GM19395 (cell line): Measurements from ENCODE around the gene ZFYVE28.
"Not testable (repeated sequence)": the region's sequence is repeated elsewhere in the genome, so short reads cannot be mapped to it uniquely, and the experiment has no call there.

Experiments used
- ATAC-seq: cut with Tn5 transposase; IDR thresholded peaks from one replicate; pipeline ENCODE4 v1.9.1; 2021; ENCODE audit warnings: mild to moderate bottlenecking, moderate library complexity; ENCODE audit not compliant: unreplicated experiment

ZFYVE28 gene

GRCh38 chr4:2417765-2418649, at the start of gene ZFYVE28:
Gene ZFYVE28 (minus strand): TSS chr4:2418645. CDS start chr4:2418323, 322 bp downstream.
- no peak for ATAC-seq

GRCh38 chr4:2465544-2465943, 47.1 kb upstream of the ZFYVE28 start:
- not testable (repeated sequence) for ATAC-seq

- no peak for ATAC-seq
Measured at GRCh38 chr4:2465032-2465431, 46.6 kb upstream of the ZFYVE28 start.

GRCh38 chr4:2462992-2463762, 44.7 kb upstream of the ZFYVE28 start:
- no peak for ATAC-seq

GRCh38 chr4:2462218-2462991, 44.0 kb upstream of the ZFYVE28 start:
- ATAC-seq: peak; percentile 76

GRCh38 chr4:2461246-2461960, 43.0 kb upstream of the ZFYVE28 start:
- ATAC-seq: no peak

- ATAC-seq: no peak
Measured at GRCh38 chr4:2459589-2460349, 41.3 kb upstream of the ZFYVE28 start.

- no peak for ATAC-seq
Measured at GRCh38 chr4:2458546-2459491, 40.4 kb upstream of the ZFYVE28 start.

- no peak for ATAC-seq
Measured at GRCh38 chr4:2457481-2458295, 39.2 kb upstream of the ZFYVE28 start.

GRCh38 chr4:2451821-2452785, 33.7 kb upstream of the ZFYVE28 start:
- no peak for ATAC-seq

GRCh38 chr4:2451036-2451520, 32.6 kb upstream of the ZFYVE28 start:
- ATAC-seq: no peak

- no peak for ATAC-seq
Measured at GRCh38 chr4:2450394-2451035, 32.1 kb upstream of the ZFYVE28 start.

GRCh38 chr4:2449511-2450392, 31.3 kb upstream of the ZFYVE28 start:
- ATAC-seq: no peak

- ATAC-seq: no peak
Measured at GRCh38 chr4:2449051-2449450, 30.6 kb upstream of the ZFYVE28 start.

GRCh38 chr4:2448589-2448988, 30.1 kb upstream of the ZFYVE28 start:
- ATAC-seq: no peak
